H1 (cell line): ENCODE measurements around the gene TLL2. TPM values are rescaled to one million over a fixed set of nuclear protein-coding genes. Genes with fewer than 3 reads are reported as not detected.

Source experiments
- EP300 ChIP-seq, 2 experiments: IDR thresholded peaks; 1 replicate in 1 of 2; 2 replicates in 1 of 2; pipeline ENCODE4 v1.6.1; 2011 to 2012; ENCODE audit warnings: low read depth in 2 of 2, low read length in 2 of 2, mild to moderate bottlenecking in 2 of 2, borderline replicate concordance in 1 of 2, inconsistent platforms in 1 of 2, moderate library complexity in 1 of 2
- PHF8 ChIP-seq: fragments of 200-600 bp; sonication (generic); conservative IDR thresholded peaks from 2 replicates; pipeline ENCODE4 v1.7.1; 2012; ENCODE audit warnings: low read depth, mild to moderate bottlenecking, inconsistent platforms, low read length, moderate library complexity
- POLR2AphosphoS5 ChIP-seq: IDR thresholded peaks from 2 replicates; pipeline ENCODE4 v1.6.1; 2011; ENCODE audit warnings: low read depth, low read length
- polyA plus RNA-seq, 7 experiments: library from polyadenylated mRNA; depleted of rRNA in 3 of 7; stranded (reverse) in 5 of 7; unstranded in 2 of 7; fragments of >200 nt in 5 of 7; fragments of 200-250 nt in 2 of 7; gene quantifications; 1 replicate in 5 of 7; 2 replicates in 1 of 7; 4 replicates in 1 of 7; pipeline versions ENCODE4 v1.2.1 to v1.2.3, GENCODE V29; 2011 to 2013; ENCODE audit warnings: missing spikeins in 2 of 7, mixed read lengths in 2 of 7
- total RNA-seq: library from RNA; stranded (reverse); fragmentation: NEBNext Ultra II Directional; extraction: Animal tissue kit (Norgen Biotek cat#: 25700); gene quantifications from 2 replicates; pipeline ENCODE4 v1.2.1, GENCODE V29; 2021
- TF ChIP-seq, protein P1 (sequence below): IDR thresholded peaks from 2 replicates; pipeline ENCODE4 v1.6.1; 2011; ENCODE audit warnings: low read depth, mild to moderate bottlenecking, low read length; ENCODE audit not compliant: insufficient read depth

The TLL2 gene
- total and polyA plus RNA-seq, 2 of the 8 experiments (the other 6 are each of a cell fraction or from before 2014, with no cell fraction given) = 2.4 to 3.2 TPM

DNA sequence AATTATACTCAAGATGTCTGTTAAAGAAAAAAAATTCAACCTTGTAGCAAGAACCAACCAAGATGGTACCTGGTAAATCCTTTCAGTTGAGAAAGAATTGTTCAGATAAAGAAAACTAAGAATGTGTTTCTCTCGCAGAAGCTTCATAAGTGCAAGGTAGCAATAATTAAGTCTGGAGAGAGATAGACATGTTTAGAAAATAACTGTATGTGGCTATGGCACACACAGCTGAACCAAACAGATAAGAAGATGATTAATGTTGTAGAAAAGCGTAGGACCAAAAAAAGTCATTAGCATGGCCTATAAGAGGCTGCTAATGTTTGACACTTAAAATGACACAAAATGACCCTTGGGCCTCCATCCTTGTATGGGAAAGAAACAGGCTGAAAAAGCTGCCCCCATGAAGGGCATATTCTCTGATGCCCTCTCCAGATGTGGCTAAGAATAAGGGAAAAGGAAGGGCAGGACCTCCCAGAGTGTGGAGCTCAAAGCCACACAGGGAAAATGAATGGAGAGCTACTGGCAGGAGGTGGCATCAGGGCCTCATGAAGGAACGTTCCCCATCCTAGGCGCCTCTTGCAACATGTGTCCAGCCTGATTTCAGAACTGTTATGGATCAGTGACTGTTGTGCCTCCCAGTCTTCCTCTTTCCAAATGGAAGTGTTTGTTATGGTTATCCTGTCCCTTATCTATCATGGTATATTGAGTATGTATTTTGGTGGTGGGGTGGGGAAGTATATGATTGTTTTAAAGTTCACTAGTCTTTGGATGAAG is 30.7 kb downstream of the TLL2 start (continued):
- TF ChIP-seq, protein P1, sequence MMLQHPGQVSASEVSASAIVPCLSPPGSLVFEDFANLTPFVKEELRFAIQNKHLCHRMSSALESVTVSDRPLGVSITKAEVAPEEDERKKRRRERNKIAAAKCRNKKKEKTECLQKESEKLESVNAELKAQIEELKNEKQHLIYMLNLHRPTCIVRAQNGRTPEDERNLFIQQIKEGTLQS = no peak
- no peak for TF ChIP-seq POLR2AphosphoS5
- no peak for TF ChIP-seq PHF8
- no peak for TF ChIP-seq EP300 (IDR thresholded peaks at IDR 0.05; ENCODE audit: borderline replicate concordance in 1 of 2, low read depth in 2 of 2, low read length in 2 of 2)
- TF ChIP-seq, all 59 proteins: peak for 0
